Colonic mucosa (tissue), 4 donors: Measurements from ENCODE around the gene CALCOCO2. TPM values are rescaled to one million over a fixed set of nuclear protein-coding genes. Genes with fewer than 3 reads are reported as not detected.

Experiments used
- DNase-seq: peaks from one replicate; pipeline ENCODE4 v3.0.0-alpha.2; 2020
- H3K27ac ChIP-seq: fragments of 200-600 bp; one replicate; pipeline ENCODE4 v1.8.0; 2021
- H3K27me3 ChIP-seq: fragments of 200-600 bp; one replicate; pipeline ENCODE4 v1.8.0; 2021
- H3K36me3 ChIP-seq: fragments of 200-600 bp; one replicate; pipeline ENCODE4 v1.8.0; 2021
- H3K4me1 ChIP-seq: fragments of 200-600 bp; one replicate; pipeline ENCODE4 v1.8.0; 2021; ENCODE audit warnings: mild to moderate bottlenecking
- H3K4me3 ChIP-seq: fragments of 200-600 bp; one replicate; pipeline ENCODE4 v1.8.0; 2021
- H3K9ac ChIP-seq, 2 donors: one replicate each; pipeline ENCODE4 v1.7.0; 2013; ENCODE audit warnings: control low read depth in 2 of 2, low read depth in 2 of 2, low read length in 2 of 2
- H3K9me3 ChIP-seq: fragments of 200-600 bp; one replicate; pipeline ENCODE4 v1.8.0; 2021
- intact Hi-C: fragments of 100-400 bp; cut with DNase I; formaldehyde crosslinking; loops from one replicate; pipeline ENCODE4 v1.14.1; 2022
- total RNA-seq, 2 donors: library from RNA; stranded (reverse); fragmentation: NEBNext Ultra II Directional in 1 of 2; extraction: Animal tissue kit (Norgen Biotek cat#: 25700) in 1 of 2; gene quantifications; one replicate each; pipeline ENCODE4 v1.2.1, GENCODE V29; 2021
- TF ChIP-seq, protein P1 (sequence below): fragments of 200-600 bp; IDR thresholded peaks from one replicate; pipeline ENCODE4 v1.8.0; 2022; ENCODE audit warnings: antibody characterized with exemption, mild to moderate bottlenecking
- donor health status: healthy.
- donor health status: DM: no; HTN: no; CAD: no.
- donor health status: DM: no; HTN: no; CAD: no.

CALCOCO2 gene
- total RNA-seq, 2 donors from 2014 or later: 187 to 232 TPM

DNA sequence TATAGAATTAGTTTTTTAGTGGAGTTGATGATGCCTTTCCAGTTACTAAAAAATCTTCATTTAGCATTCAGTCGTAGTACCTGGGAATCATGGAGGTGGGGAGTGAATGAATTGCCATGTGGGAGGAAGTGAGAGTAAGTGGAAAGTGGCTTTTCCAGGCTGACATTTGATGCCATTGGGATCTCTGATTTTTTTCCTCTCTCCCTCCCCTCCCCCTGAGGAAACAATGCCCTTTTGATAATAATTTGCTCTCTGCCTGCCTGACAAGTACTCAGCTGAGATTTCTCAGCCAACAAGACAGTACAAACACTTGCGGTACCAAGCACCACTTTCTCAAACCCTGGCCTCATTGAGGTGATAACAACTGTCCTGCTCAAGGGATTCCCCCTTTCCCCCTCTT lies 79.5 kb downstream of the CALCOCO2 start:
- no peak overlapping the region for H3K9ac ChIP-seq
- H3K27ac ChIP-seq: no peak overlapping the region
- H3K36me3 ChIP-seq: no peaks in the 10 kb centered on the region
- DNase-seq: no peak
- H3K4me3 ChIP-seq: no peak overlapping the region
- intact Hi-C loops: no loop called here
- TF ChIP-seq, protein P1, sequence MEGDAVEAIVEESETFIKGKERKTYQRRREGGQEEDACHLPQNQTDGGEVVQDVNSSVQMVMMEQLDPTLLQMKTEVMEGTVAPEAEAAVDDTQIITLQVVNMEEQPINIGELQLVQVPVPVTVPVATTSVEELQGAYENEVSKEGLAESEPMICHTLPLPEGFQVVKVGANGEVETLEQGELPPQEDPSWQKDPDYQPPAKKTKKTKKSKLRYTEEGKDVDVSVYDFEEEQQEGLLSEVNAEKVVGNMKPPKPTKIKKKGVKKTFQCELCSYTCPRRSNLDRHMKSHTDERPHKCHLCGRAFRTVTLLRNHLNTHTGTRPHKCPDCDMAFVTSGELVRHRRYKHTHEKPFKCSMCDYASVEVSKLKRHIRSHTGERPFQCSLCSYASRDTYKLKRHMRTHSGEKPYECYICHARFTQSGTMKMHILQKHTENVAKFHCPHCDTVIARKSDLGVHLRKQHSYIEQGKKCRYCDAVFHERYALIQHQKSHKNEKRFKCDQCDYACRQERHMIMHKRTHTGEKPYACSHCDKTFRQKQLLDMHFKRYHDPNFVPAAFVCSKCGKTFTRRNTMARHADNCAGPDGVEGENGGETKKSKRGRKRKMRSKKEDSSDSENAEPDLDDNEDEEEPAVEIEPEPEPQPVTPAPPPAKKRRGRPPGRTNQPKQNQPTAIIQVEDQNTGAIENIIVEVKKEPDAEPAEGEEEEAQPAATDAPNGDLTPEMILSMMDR: no peak
- peaks cover 11% of the 10 kb centered on the region for H3K4me1 ChIP-seq
- H3K27me3 ChIP-seq: no peaks in the 10 kb centered on the region
- H3K9me3 ChIP-seq: no peaks in the 10 kb centered on the region

- DNase-seq: no peak
- intact Hi-C loops: no loop called here
- no peaks in the 10 kb centered on the region for H3K27me3 ChIP-seq
- peaks cover 15% of the 10 kb centered on the region for H3K4me1 ChIP-seq
- TF ChIP-seq, protein P1: no peak
- H3K9ac ChIP-seq: no peak overlapping the region
- no peaks in the 10 kb centered on the region for H3K9me3 ChIP-seq
- no peak overlapping the region for H3K4me3 ChIP-seq
- no peaks in the 10 kb centered on the region for H3K36me3 ChIP-seq
- H3K27ac ChIP-seq: no peak overlapping the region
Measured at GRCh38 chr17:48912476-48912875, 81.6 kb downstream of the CALCOCO2 start.

Other genes with a start within 250 kb of the CALCOCO2 start
- gene HOXB3, start 240.8 kb upstream of the CALCOCO2 start, total RNA-seq: 10 to 100 TPM; 17.4 to 31.8 TPM
- 10 to 100 TPM; 11.0 to 22.7 TPM for gene HOXB5, start 237.3 kb upstream of the CALCOCO2 start, total RNA-seq
- 10 to 100 TPM; 30.0 to 71.0 TPM for gene HOXB6, start 226.0 kb upstream of the CALCOCO2 start, total RNA-seq
- gene HOXB7, start 220.0 kb upstream of the CALCOCO2 start, total RNA-seq: 10 to 100 TPM; 25.9 to 31.4 TPM
- 1 to 10 TPM; 4.2 to 7.4 TPM for gene HOXB8, start 215.7 kb upstream of the CALCOCO2 start, total RNA-seq
- 10 to 100 TPM; 37.1 to 73.9 TPM for gene HOXB9, start 204.7 kb upstream of the CALCOCO2 start, total RNA-seq
- gene PRAC1, start 108.5 kb upstream of the CALCOCO2 start, total RNA-seq: 100 to 1,000 TPM; 237 to 328 TPM
- gene PRAC2, start 107.8 kb upstream of the CALCOCO2 start, total RNA-seq: 10 to 100 TPM; 12.9 to 19.4 TPM
- 100 to 1,000 TPM in 1 of 2 donors, 10 to 100 TPM in 1; 82.9 to 122 TPM for gene HOXB13, start 102.3 kb upstream of the CALCOCO2 start, total RNA-seq
- gene TTLL6, start 13.8 kb upstream of the CALCOCO2 start, total RNA-seq: 10 to 100 TPM in 1 of 2 donors, 1 to 10 TPM in 1; 8.2 to 18.7 TPM
- gene ATP5MC1, start 61.8 kb downstream of the CALCOCO2 start, total RNA-seq: 100 to 1,000 TPM; 200 to 341 TPM
- 10 to 100 TPM; 68.1 to 68.8 TPM for gene UBE2Z, start 77.4 kb downstream of the CALCOCO2 start, total RNA-seq
- 100 to 1,000 TPM in 1 of 2 donors, 10 to 100 TPM in 1; 98.7 to 139 TPM for gene SNF8, start 113.8 kb downstream of the CALCOCO2 start, total RNA-seq
- gene GIP, start 137.6 kb downstream of the CALCOCO2 start, total RNA-seq: not detected
- gene IGF2BP1, start 166.3 kb downstream of the CALCOCO2 start, total RNA-seq: under 1 TPM in 1 of 2 donors, not detected in 1; 0.96 TPM